CD14-positive monocyte (primary cell): ENCODE measurements around the gene ABHD5. TPM values are rescaled to one million over a fixed set of nuclear protein-coding genes. Genes with fewer than 3 reads are reported as not detected.

Source experiments
- DNase-seq, 3 donors: peaks; one replicate each; pipeline ENCODE4 v3.0.0-alpha.2; 2011 to 2022
- H2AFZ ChIP-seq: 2 replicates; pipeline ENCODE4 v1.6.0; 2012; ENCODE audit warnings: mild to moderate bottlenecking, low read depth, low read length, inconsistent platforms; ENCODE audit not compliant: insufficient read depth, poor library complexity, severe bottlenecking
- H3K27ac ChIP-seq, 2 donors: 1 replicate in 1 of 2; 2 replicates in 1 of 2; pipeline ENCODE4 v1.5.1; 2012 to 2013; ENCODE audit warnings: low read length in 2 of 2, control low read depth in 1 of 2, inconsistent platforms in 1 of 2, low read depth in 1 of 2, mild to moderate bottlenecking in 1 of 2
- H3K27me3 ChIP-seq, 2 donors: one replicate each; pipeline versions ENCODE4 v1.6.0 to v1.6.1; 2011 to 2013; ENCODE audit warnings: low read length in 2 of 2; ENCODE audit not compliant: control insufficient read depth in 2 of 2, insufficient read depth in 2 of 2
- H3K36me3 ChIP-seq, 2 donors: replicated peaks in 1 of 2; 1 replicate in 1 of 2; 2 replicates in 1 of 2; pipeline versions ENCODE4 v1.5.1 to v1.6.1; 2012 to 2013; ENCODE audit warnings: low read length in 2 of 2, control low read depth in 1 of 2, inconsistent platforms in 1 of 2, mild to moderate bottlenecking in 1 of 2; ENCODE audit not compliant: insufficient read depth in 2 of 2, control insufficient read depth in 1 of 2
- H3K4me1 ChIP-seq, 2 donors: 1 replicate in 1 of 2; 2 replicates in 1 of 2; pipeline versions ENCODE4 v1.5.1 to v1.6.1; 2012 to 2013; ENCODE audit warnings: low read length in 2 of 2, control low read depth in 1 of 2, inconsistent platforms in 1 of 2, mild to moderate bottlenecking in 1 of 2, moderate library complexity in 1 of 2; ENCODE audit not compliant: insufficient read depth in 2 of 2, control insufficient read depth in 1 of 2
- H3K4me2 ChIP-seq: replicated peaks from 2 replicates; pipeline ENCODE3; 2012; ENCODE audit warnings: low read length, moderate library complexity, mild to moderate bottlenecking; ENCODE audit not compliant: poor library complexity, severe bottlenecking; ENCODE audit errors: extremely low read depth
- H3K4me3 ChIP-seq, 3 experiments: fragments of 200-600 bp in 1 of 3; sonication (generic) in 1 of 3; replicated peaks in 1 of 3; 1 replicate in 2 of 3; 2 replicates in 1 of 3; pipeline ENCODE4 v1.5.1; 2011 to 2013; ENCODE audit warnings: low read length in 3 of 3, mild to moderate bottlenecking in 3 of 3, control low read depth in 2 of 3, low read depth in 2 of 3, inconsistent platforms in 1 of 3, moderate library complexity in 1 of 3
- H3K79me2 ChIP-seq: 2 replicates; pipeline ENCODE4 v1.6.0; 2012; ENCODE audit warnings: mild to moderate bottlenecking, control low read depth, inconsistent platforms, low read length, moderate library complexity; ENCODE audit not compliant: insufficient read depth
- H3K9ac ChIP-seq: 2 replicates; pipeline ENCODE4 v1.6.0; 2017; ENCODE audit warnings: low read length, mild to moderate bottlenecking; ENCODE audit not compliant: insufficient read depth, poor library complexity, severe bottlenecking
- H3K9me3 ChIP-seq, 2 donors: replicated peaks in 1 of 2; 1 replicate in 1 of 2; 2 replicates in 1 of 2; pipeline versions ENCODE4 v1.5.1 to v1.6.1; 2012 to 2013; ENCODE audit warnings: low read length in 2 of 2, control low read depth in 1 of 2; ENCODE audit not compliant: control insufficient read depth in 1 of 2, insufficient read depth in 1 of 2
- H4K20me1 ChIP-seq: 2 replicates; pipeline ENCODE4 v1.6.0; 2012; ENCODE audit warnings: mild to moderate bottlenecking, low read length, control low read depth, moderate library complexity; ENCODE audit not compliant: insufficient read depth
- H3K27ac Mint-ChIP-seq, 7 donors: one replicate each; pipeline ENCODE4 v1.8.0; 2020; ENCODE audit warnings: mild to moderate bottlenecking in 7 of 7, mixed read lengths in 7 of 7, moderate library complexity in 6 of 7, inconsistent platforms in 2 of 7
- H3K27me3 Mint-ChIP-seq, 3 donors: one replicate each; pipeline ENCODE4 v1.8.0; 2021 to 2022; ENCODE audit warnings: low read depth in 3 of 3, mild to moderate bottlenecking in 3 of 3, mixed read lengths in 3 of 3, moderate library complexity in 3 of 3, inconsistent platforms in 1 of 3
- H3K36me3 Mint-ChIP-seq, 2 donors: one replicate each; pipeline ENCODE4 v1.8.0; 2020; ENCODE audit warnings: mixed read lengths in 2 of 2, inconsistent platforms in 1 of 2, mild to moderate bottlenecking in 1 of 2
- H3K4me1 Mint-ChIP-seq: one replicate; pipeline ENCODE4 v1.8.0; 2020; ENCODE audit warnings: mild to moderate bottlenecking, mixed read lengths
- H3K4me3 Mint-ChIP-seq, 2 donors: one replicate each; pipeline ENCODE4 v1.8.0; 2020; ENCODE audit warnings: mild to moderate bottlenecking in 2 of 2, mixed read lengths in 2 of 2, moderate library complexity in 1 of 2
- H3K9me3 Mint-ChIP-seq, 7 donors: one replicate each; pipeline ENCODE4 v1.8.0; 2020 to 2022; ENCODE audit warnings: mixed read lengths in 7 of 7, mild to moderate bottlenecking in 6 of 7, moderate library complexity in 6 of 7, inconsistent platforms in 2 of 7
- CTCF ChIP-seq: fragments of 200-600 bp; IDR thresholded peaks from one replicate; pipeline ENCODE4 v1.8.0; 2022; ENCODE audit warnings: antibody characterized with exemption, mild to moderate bottlenecking
- WGBS: methylation state at CpG from one replicate; pipeline ENCODE4 v1.1.5; 2013; ENCODE audit warnings: missing lambda C conversion rate; ENCODE audit not compliant: insufficient coverage; 5-methylcytosine and 5-hydroxymethylcytosine counted together
- intact Hi-C, 2 donors: fragments of 100-400 bp; cut with micrococcal nuclease; formaldehyde crosslinking; loops; one replicate each; pipeline versions ENCODE4 v1.15.0 to v1.15.1; 2023
- polyA plus RNA-seq, 3 donors: library from polyadenylated mRNA; depleted of rRNA in 1 of 3; unstranded in 2 of 3; stranded (reverse) in 1 of 3; fragments of 300-500 nt in 2 of 3; fragments of >200 nt in 1 of 3; fragmentation: Illumina TruSeq in 2 of 3; gene quantifications; 1 replicate in 2 of 3; 2 replicates in 1 of 3; pipeline ENCODE4 v1.2.3, GENCODE V29; 2012 to 2021

Gene ABHD5
- polyA plus RNA-seq, 3 donors: 32.9 to 40.0 (median 34.5) TPM

GRCh38 chr3:43696881-43697280 is 6.1 kb downstream of the ABHD5 start:
- Mint-ChIP-seq H3K4me3 (no peak overlapping the region), H3K9me3 (no peaks in the 10 kb centered on the region), H3K4me1 (peaks cover 54% of the 10 kb centered on the region), H3K27ac (peak overlapping the region in 1 of 7 donors; percentile 4), H3K27me3 (no peaks in the 10 kb centered on the region), H3K36me3 (peaks cover 31% of the 10 kb centered on the region in 2 donors)
- H3K79me2 ChIP-seq: peaks cover 88% of the 10 kb centered on the region
- H3K4me3 ChIP-seq: no peak overlapping the region
- no peak for DNase-seq
- peak overlapping the region; percentile 13 for H3K4me2 ChIP-seq
- no peak overlapping the region for H2AFZ ChIP-seq
- no peak overlapping the region for H3K9ac ChIP-seq
- no peaks in the 10 kb centered on the region for H3K9me3 ChIP-seq
- H3K27ac ChIP-seq: peak overlapping the region in 1 of 2 donors; percentile 70
- H3K4me1 ChIP-seq: peaks cover 37 to 52% of the 10 kb centered on the region in 2 donors
- intact Hi-C loops: loop anchor here in 1 of 2 donors (10.0 kb wide), 1 partner anchor 412 kb away; the partner anchor contains the start of gene SNRK
- H3K27me3 ChIP-seq: no peaks in the 10 kb centered on the region
- peaks cover 14 to 33% of the 10 kb centered on the region in 2 donors for H3K36me3 ChIP-seq
- no CpG with 5 or more reads among the region's 1 CpG for WGBS
- TF ChIP-seq CTCF: no peak
- H4K20me1 ChIP-seq: peaks cover 48% of the 10 kb centered on the region

GRCh38 chr3:43699864-43700263 is 9.1 kb downstream of the ABHD5 start:
- no peak overlapping the region for H3K4me2 ChIP-seq
- no peak overlapping the region for H3K27ac ChIP-seq
- Mint-ChIP-seq H3K27me3 (no peaks in the 10 kb centered on the region), H3K9me3 (no peaks in the 10 kb centered on the region), H3K27ac (peak overlapping the region in 1 of 7 donors; percentile 3), H3K4me3 (no peak overlapping the region), H3K36me3 (peaks cover 47 to 56% of the 10 kb centered on the region in 2 donors), H3K4me1 (peaks cover 30% of the 10 kb centered on the region)
- H3K79me2 ChIP-seq: peaks cover 67% of the 10 kb centered on the region
- no peaks in the 10 kb centered on the region for H3K9me3 ChIP-seq
- peaks cover 49% of the 10 kb centered on the region for H4K20me1 ChIP-seq
- peaks cover 16 to 22% of the 10 kb centered on the region in 2 donors for H3K4me1 ChIP-seq
- DNase-seq: no peak
- intact Hi-C loops: loop anchor here in 1 of 2 donors (10.0 kb wide), 1 partner anchor 415 kb away; the partner anchor contains the start of gene SNRK
- no peaks in the 10 kb centered on the region for H3K27me3 ChIP-seq
- H3K36me3 ChIP-seq: peaks cover 21 to 63% of the 10 kb centered on the region in 2 donors
- peak; percentile 17 for TF ChIP-seq CTCF
- H3K9ac ChIP-seq: no peak overlapping the region
- no CpG with 5 or more reads among the region's 1 CpG for WGBS
- H3K4me3 ChIP-seq: no peak overlapping the region
- no peak overlapping the region for H2AFZ ChIP-seq
